Fibroblast of lung (primary cell): ENCODE measurements around the gene COG2.

Experiments used
- CTCF ChIP-seq, 2 donors: IDR thresholded peaks in 1 of 2; conservative IDR thresholded peaks in 1 of 2; 1 replicate in 1 of 2; 2 replicates in 1 of 2; pipeline ENCODE4 v1.5.1; 2011 to 2012; ENCODE audit warnings: low read length in 2 of 2, control low read depth in 1 of 2, inconsistent platforms in 1 of 2, low read depth in 1 of 2, mild to moderate bottlenecking in 1 of 2
- EZH2 ChIP-seq: IDR thresholded peaks from 2 replicates; pipeline ENCODE4 v1.5.1; 2012; ENCODE audit warnings: low read length, control low read depth, mild to moderate bottlenecking; ENCODE audit errors: missing control alignments

DNA sequence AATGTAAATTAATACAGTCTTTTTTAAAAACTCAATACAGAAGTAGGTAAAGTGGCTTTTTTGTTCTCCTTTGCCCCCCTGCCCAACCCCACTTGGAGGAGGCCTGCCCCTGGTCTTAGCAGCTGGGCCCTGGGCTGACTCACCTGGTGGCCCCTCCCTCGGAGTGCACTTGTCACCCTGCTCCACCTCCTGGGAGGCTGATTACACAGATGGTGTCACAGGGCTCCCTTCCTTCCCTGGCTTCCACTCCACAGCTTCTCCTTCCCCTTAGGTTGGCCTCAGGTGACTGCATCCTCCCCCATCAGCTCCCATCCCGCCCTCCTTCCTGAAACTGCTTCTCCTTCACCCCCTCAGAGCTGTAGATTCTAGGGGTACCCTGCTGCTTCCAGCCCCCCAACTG, 93.2 kb downstream of the COG2 start:
- TF ChIP-seq EZH2 (no peak), CTCF (conservative IDR thresholded peaks at IDR 0.05 in 1 of 2, IDR thresholded peaks at IDR 0.05 in 1 of 2; ENCODE audit: low read depth in 1 of 2, low read length in 2 of 2) (no peak)
